ENCODE data around the gene ANKRD36.
"Not testable (repeated sequence)": the region's sequence is repeated elsewhere in the genome, so short reads cannot be mapped to it uniquely, and the experiment has no call there.

- TF ChIP-seq CTCF (IDR thresholded peaks at IDR 0.05); ZFX (IDR thresholded peaks at IDR 0.05; ENCODE audit: borderline replicate concordance): not testable (repeated sequence)
Measured at GRCh38 chr2:97168583-97168982, 55.6 kb downstream of the ANKRD36 start.

Data from 22Rv1 (cell line).